ENCODE measurements around the gene TPI1.
"Not testable (repeated sequence)": the region's sequence is repeated elsewhere in the genome, so short reads cannot be mapped to it uniquely, and the experiment has no call there.

TPI1 gene

DNA sequence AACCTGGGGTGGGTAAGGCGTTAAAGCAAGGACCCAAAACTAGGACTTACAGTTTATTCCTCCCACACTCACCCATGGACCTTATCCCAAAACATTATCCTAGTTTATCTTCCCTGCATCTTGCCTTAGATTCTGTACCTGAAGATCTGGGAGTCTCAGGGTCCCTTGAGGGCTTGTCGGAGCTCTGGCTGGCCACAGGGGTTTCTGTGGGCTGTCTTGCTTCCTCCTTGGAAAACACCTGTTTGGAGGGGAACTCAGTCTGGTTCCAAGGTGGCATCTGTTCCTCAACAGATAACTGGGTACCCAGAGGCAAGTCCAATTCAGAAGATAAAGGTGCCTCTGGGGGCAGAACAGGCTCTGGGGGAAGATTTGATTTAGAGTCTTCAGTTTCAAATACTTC lies 17.9 kb upstream of the TPI1 start:
- DNase-seq: no peak

DNA sequence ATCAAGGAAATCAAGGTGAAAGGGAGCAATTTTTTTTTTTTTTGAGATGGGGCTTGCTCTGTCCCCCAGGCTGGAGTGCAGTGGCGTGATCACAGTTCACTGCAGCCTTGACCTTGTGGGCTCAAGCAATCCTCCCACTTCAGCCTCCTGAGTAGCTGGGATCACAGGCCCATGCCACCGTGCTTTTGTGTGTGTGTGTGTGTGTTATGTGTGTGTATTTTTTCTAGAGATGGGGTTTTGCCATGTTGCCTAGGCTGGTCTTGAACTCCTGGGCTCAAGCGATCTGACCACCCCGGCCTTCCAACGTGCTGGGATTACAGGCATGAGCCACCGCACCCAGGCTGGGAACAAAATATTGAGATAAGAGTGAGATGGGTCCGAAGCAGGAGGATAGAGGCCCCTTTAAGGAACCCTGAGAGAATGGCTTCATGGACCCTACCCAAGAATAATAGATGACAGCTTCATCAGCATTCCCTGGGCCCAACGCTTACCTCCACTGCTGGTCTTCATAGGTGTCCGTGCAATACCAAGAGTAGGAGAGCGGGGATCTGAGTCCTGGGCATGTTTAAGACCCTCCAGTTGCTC lies 17.3 kb upstream of the TPI1 start:
- DNase-seq: no peak

DNA sequence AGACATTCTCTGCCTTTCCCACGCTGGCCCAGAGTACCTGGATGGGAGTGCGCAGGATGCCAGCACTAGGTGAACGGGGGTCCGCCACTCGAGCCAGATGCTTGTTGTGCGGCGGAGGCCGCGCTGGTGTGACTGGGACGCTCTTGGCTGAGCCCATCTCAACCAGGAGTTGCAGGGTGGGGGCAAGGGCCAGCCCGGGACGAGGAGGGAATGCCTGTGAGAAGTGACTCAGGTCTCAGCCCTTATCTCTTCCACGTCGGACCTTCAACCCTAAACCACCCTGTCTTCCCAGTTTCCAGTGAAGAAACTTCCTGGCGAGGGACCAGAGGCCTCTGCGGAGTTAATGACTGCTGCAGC lies 16.6 kb upstream of the TPI1 start:
- DNase-seq: no peak

DNA sequence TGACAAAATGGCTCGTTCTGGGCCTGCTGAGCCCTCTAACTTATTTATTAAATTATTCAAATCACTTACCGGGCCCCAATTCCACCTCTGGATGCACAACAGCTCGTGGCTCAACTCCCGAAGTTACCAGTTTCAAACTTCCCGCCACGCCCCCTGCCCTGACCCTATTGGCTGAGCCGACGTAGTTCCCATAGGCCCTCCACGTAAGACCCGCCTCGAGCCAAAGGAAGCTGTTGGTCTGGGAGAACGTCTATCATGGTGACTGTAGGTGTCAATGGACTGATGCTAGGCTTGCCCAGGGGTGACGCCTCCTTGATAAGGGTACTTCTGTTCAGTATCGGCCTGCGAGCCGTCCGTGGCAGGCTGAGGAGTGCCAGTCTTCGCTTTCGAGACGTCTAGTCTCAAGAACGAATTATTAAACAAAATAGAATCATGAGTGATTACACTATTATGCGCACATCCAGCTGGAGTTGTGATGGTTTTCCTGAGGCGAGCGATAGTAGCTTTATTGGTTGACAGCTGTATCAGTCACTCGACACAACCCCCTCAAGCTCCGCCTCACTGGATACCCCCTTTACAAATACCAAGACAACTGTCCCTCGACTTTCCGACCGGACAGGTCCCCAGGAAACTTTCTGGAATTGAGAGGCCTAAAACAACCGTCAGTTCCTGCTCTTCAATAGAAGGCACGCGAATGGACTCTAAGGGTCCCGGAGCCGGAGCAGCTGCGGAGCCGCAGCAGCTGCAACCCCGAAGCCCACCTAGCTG lies 16.0 kb upstream of the TPI1 start, which contains the start of gene CDCA3:
CDCA3 (minus strand) TSS at position 134 of the 768 bp plus-strand sequence. CDS start 334 bp downstream, outside the sequence.
- DNase-seq: peak; percentile 86

DNA sequence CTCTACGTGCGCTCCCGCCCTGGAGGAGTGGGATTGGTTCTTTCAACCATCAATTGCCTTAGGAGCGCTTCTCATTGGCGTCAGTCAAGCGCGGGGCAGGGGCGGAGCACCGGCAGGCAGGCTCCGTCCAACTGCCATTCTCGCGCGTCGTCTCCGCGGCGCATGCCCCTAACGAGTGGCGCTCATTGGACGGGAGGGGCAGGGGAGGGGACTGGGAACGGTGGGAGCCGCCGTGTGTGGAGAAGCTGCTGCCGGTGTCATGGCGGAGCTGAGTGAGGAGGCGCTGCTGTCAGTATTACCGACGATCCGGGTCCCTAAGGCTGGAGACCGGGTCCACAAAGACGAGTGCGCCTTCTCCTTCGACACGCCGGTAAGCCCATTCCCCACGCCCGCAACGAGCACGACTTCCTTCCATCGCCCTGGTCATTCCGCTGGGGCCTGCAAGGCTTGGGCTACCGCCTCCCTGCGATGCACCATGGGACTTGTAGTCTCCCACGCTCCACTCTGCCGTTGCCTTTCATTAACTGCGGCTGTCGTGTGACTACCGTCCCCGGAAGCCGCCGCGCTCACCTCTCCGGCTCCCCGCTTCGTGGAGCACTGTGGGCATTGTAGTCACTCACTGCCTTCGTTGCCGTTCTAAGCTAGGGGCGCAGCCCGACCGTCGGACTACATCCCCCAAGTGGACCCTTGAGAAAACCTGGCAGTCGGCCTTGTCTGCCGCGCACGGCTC lies 15.2 kb upstream of the TPI1 start, which contains the start of gene USP5:
USP5 (plus strand) TSS at position 230 of the 730 bp plus-strand sequence; CDS start at position 260, 30 bp downstream.
- DNase-seq: peak; percentile 94

DNA sequence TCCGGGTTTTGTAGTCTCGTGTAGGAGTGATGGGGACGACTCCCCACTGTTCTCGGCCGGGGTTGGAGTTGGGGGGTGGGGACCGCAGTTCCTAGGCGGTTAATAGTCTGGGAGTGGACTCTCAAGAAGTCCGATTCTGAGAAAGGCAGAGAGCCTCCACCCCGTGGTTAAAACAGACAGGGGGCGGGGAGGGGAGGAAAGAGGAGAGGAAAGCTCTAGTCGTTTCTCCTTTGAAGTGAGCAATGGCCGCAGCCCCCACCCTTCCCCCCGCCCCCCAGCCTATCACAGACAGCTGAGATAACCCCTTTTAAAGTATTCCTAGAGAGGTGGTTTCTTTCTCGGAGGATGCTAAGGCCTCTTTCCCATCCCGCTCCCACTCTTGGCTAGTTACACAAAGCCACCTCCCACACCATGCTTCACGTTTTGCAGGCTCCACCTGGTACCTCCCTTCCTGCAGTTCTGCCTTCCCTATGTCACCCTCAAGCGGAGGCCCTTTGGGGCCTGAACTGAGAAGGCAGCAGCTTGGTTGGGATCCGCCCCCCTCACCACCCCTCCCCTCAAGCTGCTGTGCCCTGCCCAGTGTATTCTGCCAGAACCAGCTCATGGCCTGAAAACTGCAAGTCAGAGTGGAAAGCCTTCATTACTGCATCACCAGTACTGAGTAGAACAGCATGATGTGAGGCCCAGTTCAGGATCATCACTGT lies 14.5 kb upstream of the TPI1 start:
- peak; percentile 39 for DNase-seq

DNA sequence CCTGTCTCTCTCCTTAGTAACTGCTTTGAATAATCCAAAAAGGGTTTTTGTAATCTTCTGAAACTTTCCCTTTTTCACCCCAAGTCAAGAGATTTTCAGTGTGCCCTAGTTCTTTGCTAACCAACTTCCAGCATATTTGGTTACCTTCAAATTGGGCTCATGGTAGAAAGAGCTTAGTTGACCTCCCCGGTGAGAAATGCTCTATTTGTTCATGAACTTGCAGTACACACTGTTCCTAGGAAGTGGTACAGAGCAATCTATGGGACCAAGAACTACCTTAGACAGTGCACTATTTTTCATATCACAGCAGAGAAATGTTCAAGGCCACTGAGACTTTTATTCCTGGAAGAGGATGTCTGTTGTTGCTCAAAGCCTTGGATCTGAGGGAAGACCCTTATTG lies 13.7 kb upstream of the TPI1 start:
- DNase-seq: no peak

DNA sequence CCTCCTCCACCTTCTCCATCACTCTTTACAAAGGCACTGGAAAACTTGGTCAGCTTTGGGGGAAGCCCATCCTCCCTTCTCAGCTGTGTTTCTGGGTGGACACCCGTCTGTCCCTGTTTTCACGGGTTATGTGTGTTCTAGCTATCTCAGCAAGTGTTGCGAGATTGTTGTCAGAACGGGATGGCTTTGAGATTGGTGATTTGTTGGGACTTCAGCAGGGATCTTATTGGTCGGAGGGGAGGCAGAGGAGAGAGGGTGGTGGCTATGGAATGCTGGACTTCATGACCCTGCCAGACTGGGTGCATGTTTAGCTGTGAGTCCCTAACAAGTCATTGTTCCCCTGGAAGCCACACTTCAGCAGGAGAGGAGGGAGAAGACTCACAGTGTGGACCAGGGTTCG lies 13.3 kb upstream of the TPI1 start:
- DNase-seq: no peak

DNA sequence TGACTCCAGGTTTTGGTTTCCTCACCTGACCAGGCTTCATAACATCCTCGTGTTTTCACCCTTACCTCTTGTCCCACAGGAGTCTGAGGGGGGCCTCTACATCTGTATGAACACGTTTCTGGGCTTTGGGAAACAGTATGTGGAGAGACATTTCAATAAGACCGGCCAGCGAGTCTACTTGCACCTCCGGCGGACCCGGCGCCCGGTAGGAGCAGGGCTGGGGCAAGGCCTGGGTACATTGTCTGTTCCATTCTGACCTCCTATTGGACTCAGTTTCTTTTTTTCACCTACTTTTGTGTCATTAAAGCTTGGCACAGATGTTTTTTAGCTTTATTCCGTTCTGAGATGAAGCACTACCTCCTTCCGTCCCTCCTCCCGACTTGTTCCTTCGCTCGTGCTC lies 12.0 kb upstream of the TPI1 start:
- DNase-seq: no peak

DNA sequence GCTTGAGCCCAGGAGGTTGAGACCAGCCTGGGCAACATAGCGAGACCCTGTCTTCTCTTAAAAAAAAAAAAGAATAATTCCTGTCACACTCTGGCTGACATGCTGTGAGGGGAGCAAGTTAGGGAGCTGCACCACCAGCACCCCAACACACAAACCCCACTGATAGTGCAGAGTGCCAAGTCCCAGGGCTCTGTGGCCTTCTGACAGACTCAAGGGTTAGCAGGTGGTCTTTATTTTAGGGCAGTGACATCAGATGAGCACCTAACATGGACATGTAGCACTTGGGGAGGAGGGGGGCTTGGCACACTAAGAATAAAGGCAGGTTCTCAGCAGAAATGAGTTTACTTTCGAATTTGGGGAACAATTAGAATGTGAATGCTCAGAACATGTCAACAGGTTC lies 8.5 kb upstream of the TPI1 start:
- no peak for DNase-seq

DNA sequence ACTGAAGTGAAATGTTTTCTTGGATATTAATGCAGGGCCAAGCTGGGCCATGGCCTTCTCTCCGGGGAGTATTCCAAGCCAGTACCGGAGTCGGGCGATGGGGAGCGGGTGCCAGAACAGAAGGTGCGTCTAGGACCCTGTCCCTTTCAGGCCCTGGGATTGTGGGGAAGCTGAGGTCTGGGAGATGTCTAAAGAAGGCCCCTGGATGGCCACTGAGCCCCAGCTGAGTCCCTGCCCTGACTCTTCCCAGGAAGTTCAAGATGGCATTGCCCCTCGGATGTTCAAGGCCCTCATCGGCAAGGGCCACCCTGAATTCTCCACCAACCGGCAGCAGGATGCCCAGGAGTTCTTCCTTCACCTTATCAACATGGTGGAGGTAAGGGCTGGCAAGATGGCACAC lies 7.2 kb upstream of the TPI1 start:
- DNase-seq: no peak

DNA sequence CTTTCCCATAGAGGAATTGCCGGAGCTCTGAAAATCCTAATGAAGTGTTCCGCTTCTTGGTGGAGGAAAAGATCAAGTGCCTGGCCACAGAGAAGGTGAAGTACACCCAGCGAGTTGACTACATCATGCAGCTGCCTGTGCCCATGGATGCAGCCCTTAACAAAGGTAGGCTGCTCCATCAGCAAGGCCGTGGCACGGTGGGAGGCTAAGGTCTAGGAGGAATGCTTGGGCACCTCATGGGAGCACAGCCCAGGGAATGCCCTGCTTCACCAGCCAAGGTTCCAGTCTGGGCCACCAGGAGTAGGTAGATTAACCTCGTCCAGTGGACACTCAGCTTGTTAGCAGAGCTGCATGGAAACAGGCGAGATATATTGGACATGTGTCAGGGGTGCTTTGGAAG lies 6.4 kb upstream of the TPI1 start:
- no peak for DNase-seq

DNA sequence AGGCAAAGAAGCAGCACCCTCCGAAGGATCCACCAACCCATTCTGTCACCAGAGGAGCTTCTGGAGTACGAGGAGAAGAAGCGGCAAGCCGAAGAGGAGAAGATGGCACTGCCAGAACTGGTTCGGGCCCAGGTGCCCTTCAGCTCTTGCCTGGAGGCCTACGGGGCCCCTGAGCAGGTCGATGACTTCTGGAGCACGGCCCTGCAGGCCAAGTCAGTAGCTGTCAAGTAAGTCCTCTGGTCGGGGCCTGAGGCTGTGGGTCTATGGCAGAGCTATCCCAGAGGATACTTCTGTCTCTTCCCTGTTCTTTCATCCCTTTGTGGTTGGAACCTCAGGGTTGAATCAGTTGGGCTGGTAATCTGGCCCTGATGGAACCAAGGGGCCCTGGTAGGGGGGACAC lies 5.9 kb upstream of the TPI1 start:
- DNase-seq: no peak

DNA sequence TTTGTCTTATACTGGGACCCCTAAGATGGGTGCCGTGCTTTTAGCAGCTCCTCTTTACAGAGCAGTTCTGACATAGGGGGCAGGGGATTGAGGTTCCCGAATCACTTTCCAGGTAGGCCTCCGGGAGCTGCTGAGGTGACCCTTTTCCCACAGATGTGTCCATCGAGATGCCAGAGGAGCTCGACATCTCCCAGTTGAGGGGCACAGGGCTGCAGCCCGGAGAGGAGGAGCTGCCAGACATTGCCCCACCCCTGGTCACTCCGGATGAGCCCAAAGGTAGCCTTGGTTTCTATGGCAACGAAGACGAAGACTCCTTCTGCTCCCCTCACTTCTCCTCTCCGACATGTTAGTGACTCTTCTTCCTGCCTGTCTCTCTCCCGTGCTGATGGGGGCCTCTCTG lies 4.3 kb upstream of the TPI1 start:
- no peak for DNase-seq

DNA sequence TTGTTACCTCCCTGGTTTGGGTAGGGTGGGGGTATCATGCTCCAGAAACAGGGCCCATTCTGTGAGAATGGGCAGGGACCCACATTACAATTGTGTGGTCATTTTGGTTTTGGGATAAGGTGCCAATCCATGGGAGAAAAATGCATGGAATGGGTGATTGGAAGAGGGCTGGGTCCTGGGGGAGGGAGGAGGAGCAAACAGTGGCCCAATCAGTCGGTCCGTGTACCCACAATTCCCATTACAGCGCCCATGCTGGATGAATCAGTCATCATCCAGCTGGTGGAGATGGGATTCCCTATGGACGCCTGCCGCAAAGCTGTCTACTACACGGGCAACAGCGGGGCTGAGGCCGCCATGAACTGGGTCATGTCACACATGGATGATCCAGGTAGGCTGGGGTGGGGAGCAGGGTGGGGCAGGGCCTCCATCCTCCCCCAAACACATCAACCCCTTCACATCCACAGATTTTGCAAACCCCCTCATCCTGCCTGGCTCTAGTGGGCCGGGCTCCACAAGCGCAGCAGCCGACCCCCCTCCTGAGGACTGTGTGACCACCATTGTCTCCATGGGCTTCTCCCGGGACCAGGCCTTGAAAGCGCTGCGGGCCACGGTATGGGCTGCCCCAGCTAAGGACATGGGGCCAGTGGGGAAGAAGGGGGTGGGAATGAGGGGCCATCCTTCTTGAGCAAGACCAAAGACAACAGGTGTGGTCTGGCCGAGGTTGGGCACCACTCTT lies 3.6 kb upstream of the TPI1 start:
- DNase-seq: no peak

DNA sequence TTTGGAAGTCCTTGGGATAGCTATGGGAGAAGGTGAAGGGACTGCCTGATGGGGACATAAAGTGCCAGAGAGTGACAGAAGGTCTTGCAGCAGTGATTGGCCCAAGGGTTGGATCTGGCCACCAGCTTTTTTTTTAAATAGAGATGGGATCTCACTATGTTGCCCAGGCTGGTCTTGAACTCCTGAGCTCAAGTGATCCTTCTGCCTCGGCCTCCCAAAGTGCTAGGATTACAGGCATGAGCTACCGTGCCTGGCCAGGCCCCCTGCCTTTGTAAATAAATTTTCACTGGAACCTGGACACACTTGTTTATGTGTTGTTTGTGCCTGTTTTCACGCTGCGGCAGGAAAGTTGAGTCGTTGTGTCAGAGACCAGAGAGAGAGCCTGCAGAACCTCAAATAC lies 2.0 kb upstream of the TPI1 start:
- DNase-seq: not testable (repeated sequence)

DNA sequence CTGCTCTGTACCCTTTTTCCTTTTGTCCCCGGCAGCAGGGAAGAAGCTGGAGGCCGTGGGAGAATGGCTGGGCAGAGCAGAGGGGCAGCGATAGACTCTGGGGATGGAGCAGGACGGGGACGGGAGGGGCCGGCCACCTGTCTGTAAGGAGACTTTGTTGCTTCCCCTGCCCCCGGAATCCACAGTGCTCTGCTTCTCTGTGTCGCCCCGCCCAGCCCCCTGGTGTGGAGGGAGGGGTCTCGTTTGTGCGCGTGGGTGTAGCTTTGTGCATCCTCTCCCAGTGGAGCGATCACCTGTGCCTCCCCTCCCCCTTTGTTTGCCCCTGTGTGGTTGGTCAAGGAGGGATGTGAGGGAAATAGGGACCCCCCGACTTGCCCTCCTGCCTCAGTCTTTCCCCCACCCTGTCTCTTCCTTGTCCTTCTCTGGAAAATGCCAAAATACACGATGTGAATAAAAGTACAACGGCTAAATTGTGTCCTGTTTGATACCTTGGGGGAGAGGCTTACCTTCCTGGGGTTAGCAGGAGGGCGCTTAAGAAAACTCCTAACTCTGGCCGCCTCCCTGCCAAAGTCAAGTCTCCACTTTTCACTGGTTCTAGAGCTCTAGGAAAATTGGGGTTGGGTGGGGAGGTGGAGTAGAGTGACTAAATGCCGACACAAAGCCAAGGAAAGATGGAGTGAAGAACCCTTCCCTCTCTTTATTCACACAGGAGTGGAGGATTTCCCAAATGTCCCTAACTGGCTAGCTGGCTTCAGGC lies 990 bp upstream of the TPI1 start:
- no peak for DNase-seq

DNA sequence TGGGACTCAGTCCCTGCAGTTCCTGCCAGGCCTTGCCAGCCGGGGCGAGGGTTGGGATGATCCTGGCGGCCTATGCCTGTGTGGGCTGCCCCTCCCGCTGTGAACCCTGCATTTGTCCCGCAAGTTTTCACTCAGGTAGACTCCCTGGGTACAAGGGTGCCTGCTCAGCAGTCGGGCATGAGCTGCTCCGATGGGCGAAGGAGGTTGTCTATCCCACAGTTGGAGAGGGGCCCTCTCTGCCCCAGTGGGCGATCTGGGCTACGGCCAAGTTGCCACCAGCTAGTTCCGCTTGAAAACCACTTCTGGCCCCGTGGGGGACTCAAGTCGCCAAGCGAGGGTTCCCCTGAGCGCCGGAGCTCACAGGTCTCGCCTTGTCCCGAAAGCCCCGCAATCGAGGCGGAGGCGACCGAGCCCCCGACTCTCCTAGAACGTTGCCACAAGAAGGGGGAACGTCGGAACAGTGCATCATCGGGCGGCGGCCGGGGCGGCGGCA lies 365 bp upstream of the TPI1 start:
- no peak for DNase-seq

DNA sequence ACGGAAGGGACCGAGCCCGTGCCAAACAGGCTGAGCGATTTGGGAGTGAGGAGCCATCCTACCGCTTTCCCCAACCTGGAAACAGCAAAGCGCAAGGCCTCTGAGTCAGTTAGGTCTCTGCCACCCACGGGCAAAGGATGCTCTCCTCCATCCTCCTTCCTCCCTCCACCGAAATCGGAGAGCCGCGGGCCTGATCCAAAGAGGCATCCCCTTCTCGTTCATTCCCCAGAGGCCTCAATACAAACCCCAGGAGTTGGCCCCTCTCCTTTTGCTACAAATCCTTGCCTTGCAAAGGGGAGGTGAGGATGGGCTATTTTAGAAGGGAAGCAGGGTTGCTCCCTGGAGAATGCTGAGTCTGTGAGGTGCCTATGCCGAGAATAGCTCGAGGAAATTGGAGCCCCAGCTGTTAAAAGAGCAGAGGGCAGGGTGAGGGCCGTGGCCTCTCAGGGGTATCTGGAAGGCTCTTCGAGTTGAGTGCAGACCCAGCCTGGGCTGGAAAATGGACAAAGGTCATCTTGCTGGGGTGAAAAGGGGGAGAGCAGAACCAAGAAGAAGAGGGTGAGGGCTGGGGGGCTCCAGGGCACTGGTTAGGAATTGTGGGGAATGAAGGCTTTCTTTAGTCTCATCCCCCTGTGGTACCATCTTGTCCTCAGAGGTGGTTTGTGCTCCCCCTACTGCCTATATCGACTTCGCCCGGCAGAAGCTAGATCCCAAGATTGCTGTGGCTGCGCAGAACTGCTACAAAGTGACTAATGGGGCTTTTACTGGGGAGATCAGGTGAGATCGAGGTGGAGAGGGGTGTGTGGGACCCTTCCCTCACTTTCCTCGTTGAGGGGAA lies 1.1 kb downstream of the TPI1 start:
- no peak for DNase-seq
